ENCODE measurements around the gene FAM174C.

The FAM174C gene

GRCh38 chr19:1327125-1327524 is 51.8 kb downstream of the FAM174C start:
- no peak for DNase-seq
